ENCODE results near the gene RARS2.
A peak's percentile ranks its signal among the peaks of the same experiment; 100 is the strongest.
"Not testable (repeated sequence)": the region's sequence is repeated elsewhere in the genome, so short reads cannot be mapped to it uniquely, and the experiment has no call there.

Gene RARS2, protein sequence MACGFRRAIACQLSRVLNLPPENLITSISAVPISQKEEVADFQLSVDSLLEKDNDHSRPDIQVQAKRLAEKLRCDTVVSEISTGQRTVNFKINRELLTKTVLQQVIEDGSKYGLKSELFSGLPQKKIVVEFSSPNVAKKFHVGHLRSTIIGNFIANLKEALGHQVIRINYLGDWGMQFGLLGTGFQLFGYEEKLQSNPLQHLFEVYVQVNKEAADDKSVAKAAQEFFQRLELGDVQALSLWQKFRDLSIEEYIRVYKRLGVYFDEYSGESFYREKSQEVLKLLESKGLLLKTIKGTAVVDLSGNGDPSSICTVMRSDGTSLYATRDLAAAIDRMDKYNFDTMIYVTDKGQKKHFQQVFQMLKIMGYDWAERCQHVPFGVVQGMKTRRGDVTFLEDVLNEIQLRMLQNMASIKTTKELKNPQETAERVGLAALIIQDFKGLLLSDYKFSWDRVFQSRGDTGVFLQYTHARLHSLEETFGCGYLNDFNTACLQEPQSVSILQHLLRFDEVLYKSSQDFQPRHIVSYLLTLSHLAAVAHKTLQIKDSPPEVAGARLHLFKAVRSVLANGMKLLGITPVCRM

DNA sequence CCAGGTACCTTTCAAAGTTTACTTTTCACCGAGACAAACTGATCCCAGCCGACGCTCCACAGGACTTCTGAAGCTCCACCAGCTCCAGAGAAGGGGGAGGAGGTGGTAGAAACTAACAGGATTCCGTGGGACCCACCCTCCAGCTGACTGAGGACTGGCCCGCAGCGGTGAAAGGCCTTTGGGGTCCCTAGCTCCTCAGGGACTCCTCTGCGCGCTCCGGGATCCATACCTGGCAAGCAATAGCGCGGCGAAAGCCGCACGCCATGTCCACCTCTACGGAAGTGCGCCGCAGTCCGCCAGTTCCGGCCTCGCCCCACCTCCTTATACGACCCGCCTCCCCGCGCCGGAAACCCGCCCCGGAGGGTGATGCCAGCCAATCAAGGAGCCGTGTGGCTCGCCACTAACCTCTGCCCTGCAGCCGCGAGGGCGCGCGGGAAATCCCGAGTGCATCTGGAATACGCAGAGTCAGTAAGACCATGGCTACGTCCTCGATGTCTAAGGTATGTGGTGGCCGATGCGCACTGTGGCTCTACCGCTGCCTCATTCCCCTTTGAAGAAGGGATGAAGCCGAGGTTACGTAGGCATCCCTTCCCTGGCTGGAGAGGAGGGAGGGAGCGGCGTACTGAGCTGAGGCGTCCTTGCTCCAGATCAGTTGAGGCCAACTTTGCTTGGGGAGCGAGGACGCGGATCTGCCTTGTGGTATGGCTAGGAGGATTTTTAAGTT lies at the start of gene RARS2, which contains the start of gene ORC3:
Gene RARS2 (minus strand): TSS at position 295 of the 724 bp plus-strand sequence. CDS start 30 bp downstream, at position 265.
Gene ORC3 (plus strand): TSS at position 443 of the 724 bp plus-strand sequence. CDS start 34 bp downstream, at position 477.
- peak; percentile 82 for DNase-seq (ENCODE audit: low read depth, low spot score)

DNA sequence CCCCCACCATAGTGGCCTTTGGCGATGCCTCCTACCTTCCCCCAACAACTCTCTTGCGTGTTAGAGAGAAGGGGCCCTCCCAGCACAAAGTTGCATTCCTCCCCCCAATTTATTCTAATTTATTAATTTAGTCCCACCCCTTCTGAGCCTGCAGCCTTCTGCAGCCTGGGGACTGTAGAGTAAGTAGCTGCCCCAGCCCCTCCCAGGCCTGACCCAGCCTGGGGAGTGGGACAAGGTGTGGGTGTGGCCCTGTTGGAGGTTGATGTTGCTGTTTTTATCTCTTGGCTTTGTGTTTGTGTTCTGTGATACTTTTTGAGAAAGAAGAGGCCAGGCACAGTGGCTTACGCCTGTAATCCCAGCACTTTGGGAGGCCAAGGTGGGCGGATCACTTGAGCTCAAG lies 49.6 kb upstream of the RARS2 start:
- DNase-seq (ENCODE audit: low read depth, low spot score): no peak

DNA sequence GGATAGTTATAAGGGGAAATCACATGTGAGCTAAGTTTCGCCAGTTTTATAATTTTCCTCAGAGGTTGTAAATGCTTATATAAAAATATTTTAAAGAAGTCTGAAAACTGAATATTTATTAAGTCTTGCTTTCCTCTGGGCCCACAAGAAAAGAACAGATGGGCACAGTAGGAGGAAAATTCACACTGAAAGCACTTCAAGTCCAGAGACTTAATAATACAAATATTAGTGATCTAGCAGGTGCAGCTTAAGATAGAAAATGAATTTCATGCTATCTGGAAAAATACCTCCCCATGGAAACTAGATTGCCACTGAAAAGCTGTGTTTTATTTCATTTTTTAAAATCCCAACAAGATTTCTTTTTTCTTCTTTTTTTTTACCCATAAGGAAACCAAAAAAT lies 47.3 kb upstream of the RARS2 start:
- DNase-seq (ENCODE audit: low read depth, low spot score): no peak

DNA sequence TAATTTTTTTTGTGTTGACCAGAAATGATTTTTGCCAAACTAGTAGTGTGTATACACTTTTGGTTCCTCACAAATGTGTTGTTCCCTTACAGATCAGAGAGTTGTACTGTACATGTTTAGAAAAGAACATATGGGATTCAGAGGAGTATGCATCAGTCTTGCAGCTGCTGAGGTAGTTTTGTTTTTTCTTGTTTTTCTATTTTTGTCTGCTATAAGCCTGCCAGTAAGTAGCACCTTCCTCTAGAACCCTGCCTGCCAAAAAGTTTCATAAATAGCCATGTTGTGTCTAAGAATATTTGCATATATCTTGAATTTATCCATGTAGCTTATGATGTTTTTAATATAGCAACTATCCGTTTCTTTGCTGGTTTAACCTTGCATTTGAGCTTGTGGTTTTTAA lies 46.5 kb upstream of the RARS2 start:
- no peak for DNase-seq (ENCODE audit: low read depth, low spot score)

DNA sequence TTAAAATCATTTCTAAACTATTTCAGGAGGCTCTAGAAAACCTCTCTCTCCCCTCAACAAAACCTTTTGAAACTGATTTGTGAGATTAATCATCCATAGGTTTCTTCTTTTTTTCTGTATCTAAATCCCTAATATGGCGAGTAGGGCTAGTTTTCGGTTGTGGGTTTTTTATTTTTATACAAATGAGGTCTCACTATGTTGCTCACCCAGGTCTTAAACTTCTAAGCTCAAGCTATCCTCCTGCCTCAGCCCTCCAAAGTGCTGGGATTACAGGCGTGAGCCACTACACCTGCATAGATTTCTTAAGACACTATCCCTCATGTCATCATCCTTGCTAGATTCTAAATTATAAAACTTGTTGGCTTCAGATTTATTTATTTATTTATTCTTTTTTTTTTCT lies 44.1 kb upstream of the RARS2 start:
- DNase-seq (ENCODE audit: low read depth, low spot score): no peak

DNA sequence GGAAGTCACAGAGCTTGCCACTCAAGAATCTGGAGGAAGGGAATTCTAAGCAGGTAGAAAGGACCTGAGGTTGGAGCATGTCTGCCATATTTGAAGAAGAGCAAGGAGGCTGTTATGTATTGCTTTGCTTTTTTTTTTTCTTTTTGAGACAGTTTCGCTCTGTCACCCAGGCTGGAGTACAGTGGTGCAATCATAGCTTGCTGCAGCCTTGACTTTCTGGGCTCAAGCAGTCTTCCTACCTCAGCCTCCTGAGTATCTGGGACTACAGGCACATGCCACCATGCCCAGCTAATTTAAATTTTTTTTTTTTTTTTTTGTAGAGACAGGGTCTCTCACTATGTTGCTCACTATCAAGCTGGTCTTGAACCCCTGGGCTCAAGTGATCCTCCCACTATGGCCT lies 41.0 kb upstream of the RARS2 start:
- no peak for DNase-seq (ENCODE audit: low read depth, low spot score)

DNA sequence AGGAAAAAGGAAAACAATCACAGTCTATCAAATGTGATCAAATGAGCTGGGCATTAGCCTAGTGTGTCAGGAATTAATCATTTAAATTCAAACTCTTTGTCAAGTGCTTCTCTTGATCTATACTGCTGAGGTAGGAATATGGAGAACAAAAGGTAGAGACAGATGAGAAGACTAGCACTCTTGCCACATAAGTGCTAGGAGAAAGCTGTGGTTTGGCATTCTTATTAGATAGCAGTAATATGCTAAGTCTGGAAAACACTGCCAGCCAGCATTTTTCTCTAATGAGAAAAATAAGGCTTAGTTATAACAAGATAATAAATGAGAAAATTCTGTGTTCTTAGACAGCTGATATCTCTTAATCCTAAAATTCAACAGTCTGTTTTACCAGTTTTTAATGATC lies 39.1 kb upstream of the RARS2 start:
- DNase-seq (ENCODE audit: low read depth, low spot score): no peak

DNA sequence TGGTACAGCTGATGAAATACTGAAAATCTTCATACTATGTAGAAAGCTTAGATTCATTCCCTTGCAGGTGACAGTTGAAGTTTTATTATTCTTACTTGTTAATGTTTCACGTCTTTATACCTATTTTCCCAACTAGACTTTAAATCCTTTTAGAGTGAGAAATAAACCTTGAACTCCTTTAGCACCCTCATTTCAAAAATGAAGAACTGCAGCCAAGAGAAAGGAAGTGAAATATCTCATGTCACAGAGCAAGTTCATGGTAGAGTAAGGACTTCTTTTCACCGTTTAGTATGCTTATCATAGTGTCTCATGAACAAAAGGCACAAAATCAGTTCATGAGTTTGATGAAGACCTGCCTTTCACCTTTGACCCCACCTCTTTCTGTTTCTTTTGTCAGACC lies 38.6 kb upstream of the RARS2 start:
- DNase-seq (ENCODE audit: low read depth, low spot score): no peak

DNA sequence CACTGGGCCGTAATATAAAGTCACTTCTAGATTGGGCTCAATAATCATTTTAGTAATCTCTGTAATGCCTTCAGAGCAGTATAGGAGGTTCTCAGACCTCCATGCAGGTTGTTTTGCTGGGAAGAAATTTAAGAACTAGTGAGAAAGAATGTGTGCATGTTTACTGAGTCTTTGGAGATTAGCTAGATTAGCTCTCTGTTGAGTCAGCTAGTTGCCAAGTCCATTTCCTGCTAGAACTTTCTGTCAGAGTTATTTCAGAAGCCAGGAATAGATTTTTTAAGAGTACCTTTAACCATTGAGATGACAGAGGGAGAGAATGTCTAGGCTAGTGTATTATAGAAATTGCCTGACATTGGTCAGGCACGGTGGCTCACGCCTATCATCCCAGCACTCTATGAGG lies 33.5 kb upstream of the RARS2 start:
- no peak for DNase-seq (ENCODE audit: low read depth, low spot score)

DNA sequence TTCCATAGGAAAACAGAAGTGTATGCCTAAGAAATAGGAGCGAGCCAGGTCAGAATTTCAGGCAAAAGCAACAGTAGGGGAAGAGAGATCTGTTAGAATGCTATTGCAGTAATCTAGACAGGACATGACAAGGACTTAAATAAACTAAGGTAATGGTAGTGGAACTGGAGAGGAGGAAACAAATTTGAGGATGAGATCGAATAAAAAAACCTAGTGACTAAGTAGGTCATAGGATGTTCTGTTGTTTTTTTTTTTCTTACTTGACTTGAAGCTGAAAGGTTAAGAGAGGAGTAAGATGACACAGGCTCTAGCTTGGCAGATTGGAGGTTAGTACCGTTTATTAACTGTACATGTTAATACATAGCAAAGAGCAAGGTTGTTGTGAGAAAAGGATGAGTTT lies 28.7 kb upstream of the RARS2 start:
- DNase-seq (ENCODE audit: low read depth, low spot score): no peak

DNA sequence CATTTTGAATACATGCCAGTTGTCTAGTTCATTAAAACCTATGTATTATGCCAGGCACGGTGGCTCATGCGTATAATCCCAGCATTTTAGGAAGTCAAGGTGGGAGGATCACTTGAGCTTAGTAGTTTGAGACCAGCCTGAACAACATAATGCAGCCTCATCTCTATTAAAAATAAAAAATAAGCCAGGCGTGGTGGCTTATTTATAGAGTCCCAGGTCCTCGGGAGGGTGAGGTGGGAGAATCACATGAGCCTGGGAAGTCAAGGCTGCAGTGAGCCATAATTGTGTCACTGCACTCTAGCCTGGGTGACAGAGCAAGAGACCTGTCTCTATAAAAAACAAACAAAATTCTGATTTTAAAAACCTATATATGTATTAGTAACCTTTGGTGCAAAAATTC lies 27.6 kb upstream of the RARS2 start:
- no peak for DNase-seq (ENCODE audit: low read depth, low spot score)

DNA sequence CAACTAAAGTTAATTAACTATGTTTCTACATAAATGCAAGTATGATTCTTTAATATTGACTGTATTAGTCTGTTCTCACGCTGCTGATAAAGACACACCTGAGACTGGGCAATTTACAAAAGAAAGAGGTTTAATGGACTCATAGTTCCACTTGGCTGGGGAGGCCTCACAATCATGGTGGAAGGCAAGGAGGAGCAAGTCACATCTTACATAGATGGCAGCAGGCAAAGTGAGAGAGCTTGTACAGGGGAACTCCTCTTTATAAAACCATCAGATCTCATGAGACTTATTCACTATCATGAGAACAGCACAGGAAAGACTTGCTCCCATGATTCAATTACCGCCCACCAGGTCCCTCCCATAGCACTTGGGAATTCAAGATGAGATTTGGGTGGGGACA lies 23.2 kb upstream of the RARS2 start:
- not testable (repeated sequence) for DNase-seq (ENCODE audit: low read depth, low spot score)

DNA sequence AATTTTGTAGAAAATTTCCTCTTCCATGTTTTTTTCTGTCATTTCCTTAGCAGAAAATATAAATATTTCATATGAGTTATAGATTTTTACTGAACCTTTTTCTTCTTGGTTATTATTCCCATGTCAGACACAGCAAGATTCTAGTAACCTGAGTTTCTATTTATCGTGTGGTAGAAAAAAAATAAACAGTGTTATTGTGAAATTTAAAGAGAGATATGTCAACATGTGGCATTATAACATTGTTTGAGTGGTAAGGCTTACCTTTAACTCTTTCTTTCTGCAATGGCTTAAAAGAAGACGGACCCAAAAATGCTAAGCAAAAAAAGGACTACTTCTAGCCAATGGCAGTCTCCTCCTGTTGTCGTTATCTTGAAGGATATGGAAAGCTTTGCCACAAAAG lies 19.0 kb upstream of the RARS2 start:
- DNase-seq (ENCODE audit: low read depth, low spot score): no peak

DNA sequence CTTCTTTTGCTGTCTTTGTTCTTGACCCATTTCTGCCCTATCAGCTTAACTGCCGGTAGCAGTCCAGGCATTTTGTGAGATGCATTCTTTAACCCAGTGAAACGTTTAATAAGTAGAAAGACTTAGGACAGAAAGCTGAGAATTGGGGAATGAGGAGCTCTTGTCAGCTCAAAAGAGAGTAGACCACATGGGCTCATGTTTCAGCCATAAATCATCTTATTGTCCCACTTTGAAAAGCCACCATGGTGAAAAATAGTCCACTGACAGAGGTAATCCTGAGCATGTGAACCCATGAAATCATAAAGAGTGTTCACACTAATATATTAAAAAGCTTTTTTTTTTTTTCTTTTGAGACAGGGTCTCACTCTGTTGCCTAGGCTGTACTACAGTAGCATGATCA lies 16.4 kb upstream of the RARS2 start:
- DNase-seq (ENCODE audit: low read depth, low spot score): no peak

DNA sequence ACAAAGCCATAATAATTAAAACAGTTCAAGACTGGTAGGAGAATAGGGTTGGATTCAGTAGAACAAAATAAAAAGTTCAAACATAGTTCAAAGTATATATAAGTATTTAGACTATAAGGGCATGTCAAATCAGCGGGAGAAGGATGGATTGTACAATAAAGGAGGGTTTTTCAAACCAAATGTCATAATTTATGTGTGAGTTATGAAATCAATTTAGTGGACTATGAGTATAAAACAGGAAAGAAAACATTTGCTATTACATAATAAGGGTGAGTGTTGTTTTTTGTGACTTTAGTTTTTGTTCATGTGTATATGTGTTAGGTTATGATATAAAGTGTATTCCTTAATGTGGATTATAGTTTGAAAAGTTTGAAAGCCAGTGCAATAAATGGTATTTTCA lies 10.8 kb upstream of the RARS2 start:
- DNase-seq (ENCODE audit: low read depth, low spot score): no peak

DNA sequence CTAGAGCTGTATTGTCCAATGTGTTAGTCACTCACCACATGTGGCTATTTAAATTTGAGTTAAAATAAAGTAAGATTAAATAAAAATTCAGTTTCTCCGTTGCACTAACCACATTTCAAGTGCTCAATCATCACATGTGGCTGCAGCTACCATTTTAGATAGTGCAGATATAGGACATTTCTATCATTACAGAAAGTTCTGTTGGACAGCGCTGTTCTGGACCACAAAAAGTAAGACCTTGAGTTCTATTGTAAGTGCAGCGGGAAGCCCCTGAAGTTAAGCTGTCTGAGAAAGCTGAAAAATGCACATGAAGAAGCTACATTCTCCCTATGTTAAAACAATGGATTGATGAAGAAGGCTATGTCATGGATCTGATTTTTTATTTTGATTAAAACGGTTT lies 1.2 kb upstream of the RARS2 start:
- DNase-seq (ENCODE audit: low read depth, low spot score): no peak

DNA sequence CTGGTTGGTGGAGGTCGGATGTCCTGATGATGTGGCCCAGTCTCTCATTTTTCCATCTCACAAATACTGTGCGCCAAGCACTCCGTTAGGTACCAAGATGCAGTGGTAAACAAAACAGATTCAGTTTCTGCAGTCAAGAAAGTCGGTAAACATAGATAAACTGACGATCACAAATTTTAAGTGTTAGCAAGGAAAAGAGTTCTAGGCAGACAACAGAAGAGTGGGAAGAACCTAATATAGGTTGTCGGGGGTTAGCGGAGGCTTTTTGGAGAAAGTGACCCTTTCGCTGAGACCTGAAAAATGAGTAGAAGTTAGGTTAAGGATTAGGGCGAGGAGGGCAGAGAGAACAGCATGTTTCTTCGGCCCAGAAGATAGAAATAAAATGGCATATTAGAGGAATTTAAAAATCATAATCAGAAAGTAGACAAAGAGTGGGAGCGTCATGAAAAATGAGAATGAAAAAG lies 662 bp upstream of the RARS2 start:
- no peak for DNase-seq (ENCODE audit: low read depth, low spot score)

DNA sequence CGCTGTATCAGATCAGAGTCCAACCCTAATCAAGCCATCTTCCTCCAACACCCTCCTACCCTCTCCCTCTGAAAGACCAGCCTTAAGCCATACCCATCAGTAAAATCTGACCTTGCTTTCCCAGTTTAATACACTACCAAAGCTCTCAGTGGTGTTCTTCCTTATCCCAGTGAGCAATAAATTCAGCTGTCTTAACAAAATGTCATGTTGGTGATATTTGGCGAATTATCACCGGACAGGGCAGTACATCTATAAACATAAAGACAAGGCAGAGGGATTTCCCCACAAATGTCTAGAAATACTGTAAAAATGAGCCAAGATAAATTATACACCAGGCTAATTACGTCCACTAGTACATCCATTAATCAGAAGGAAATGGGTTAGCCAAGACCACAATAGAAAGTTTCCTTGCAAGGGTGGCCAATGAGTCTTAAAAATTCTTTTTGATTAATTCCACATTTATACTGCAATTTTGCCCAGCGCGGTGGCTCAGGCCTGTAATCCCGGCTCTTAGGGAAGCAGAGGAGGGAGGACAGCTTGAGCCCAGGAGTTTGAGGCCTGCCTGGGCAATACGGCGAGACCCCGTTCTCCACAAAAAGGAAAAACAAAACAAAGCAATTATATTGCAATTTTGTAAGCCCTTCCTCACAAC lies 905 bp downstream of the RARS2 start:
- DNase-seq (ENCODE audit: low read depth, low spot score): no peak

DNA sequence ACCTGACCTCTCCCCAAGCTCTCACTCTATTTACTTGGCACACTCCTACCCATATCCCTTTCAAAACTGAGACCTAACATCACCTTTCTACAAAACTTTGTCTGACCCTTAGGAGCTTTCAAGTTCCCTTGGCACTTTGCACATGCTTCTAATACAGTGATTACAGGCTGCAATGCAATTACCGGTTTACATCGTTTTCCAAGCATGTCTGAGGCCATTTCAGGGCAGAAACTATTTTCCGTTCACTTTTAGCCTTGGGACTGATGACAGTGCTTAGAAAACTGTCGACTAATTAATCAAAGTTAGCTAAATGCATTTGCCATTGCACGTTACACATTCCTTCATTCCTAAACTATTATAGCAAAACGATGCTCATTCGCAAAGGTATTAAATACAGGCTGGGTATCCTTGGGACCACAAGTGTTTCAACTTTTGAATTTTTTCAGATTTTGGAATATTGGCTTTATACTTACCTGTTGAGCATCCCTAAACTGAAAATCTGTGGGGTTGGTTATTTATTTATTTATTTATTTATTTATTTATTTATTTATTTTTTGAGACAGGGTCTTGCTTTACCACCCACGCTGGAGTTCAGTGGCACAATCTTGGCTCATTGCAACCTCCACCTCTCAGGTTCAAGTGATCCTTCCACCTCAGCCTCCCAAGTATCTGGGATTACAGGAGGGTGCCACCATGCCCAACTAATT lies 3.3 kb downstream of the RARS2 start:
- DNase-seq (ENCODE audit: low read depth, low spot score): no peak

DNA sequence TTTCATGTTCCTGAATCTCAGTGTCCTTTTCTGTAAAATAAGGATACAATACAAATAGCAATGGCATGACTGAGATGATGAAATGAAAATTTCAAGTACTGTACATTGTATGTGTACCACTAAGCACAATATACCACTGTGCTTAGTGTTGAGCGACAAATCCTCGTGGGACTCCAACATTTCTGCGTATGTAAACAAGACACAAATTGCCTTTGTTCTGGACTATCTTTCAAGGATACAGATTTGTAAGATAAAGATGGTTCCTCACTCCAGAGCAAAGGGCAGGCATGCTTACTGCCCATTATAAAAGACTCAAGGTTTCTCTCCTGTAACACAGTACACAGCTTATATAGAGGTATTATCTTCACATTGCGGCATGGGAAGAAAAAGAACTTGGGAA lies 6.0 kb downstream of the RARS2 start:
- no peak for DNase-seq (ENCODE audit: low read depth, low spot score)

DNA sequence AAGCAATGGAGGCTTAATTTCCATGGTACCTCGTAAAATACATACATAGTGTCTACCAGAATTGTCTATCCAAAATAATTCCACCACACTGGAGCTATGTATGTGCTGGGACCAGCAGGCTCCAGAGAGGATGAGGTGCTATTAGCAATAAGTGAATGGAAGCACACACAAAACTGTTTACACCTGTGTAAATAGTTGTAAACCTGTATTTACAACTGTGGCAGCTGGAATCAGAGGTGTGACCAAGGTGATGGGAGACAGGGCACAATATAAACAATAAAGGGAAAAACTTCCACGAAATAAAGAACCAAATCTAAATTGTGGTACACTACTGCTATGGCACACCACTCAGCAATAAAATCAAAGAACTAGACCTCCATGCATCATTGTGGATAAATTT lies 14.4 kb downstream of the RARS2 start:
- no peak for DNase-seq (ENCODE audit: low read depth, low spot score)
